GM18517 (cell line): ENCODE results near the gene SKOR2.
"Not testable (repeated sequence)": the region's sequence is repeated elsewhere in the genome, so short reads cannot be mapped to it uniquely, and the experiment has no call there.

ENCODE experiments used
- ATAC-seq: cut with Tn5 transposase; IDR thresholded peaks from one replicate; pipeline ENCODE4 v1.9.1; 2021; ENCODE audit warnings: mild to moderate bottlenecking, moderate library complexity; ENCODE audit not compliant: unreplicated experiment

SKOR2 gene

GRCh38 chr18:47203626-47204464 lies 47.6 kb downstream of the SKOR2 start:
- no peak for ATAC-seq

GRCh38 chr18:47195961-47196360 lies 55.5 kb downstream of the SKOR2 start:
- not testable (repeated sequence) for ATAC-seq

GRCh38 chr18:47191961-47192360 lies 59.5 kb downstream of the SKOR2 start:
- no peak for ATAC-seq

GRCh38 chr18:47187721-47188120 lies 63.7 kb downstream of the SKOR2 start:
- ATAC-seq, result no peak

- ATAC-seq, result no peak
Observed at GRCh38 chr18:47184419-47185050, 66.9 kb downstream of the SKOR2 start.

- ATAC-seq, result not testable (repeated sequence)
Observed at GRCh38 chr18:47182156-47182555, 69.3 kb downstream of the SKOR2 start.

- ATAC-seq, result no peak
Observed at GRCh38 chr18:47180765-47181164, 70.7 kb downstream of the SKOR2 start.

- ATAC-seq, result no peak
Observed at GRCh38 chr18:47179520-47179919, 71.9 kb downstream of the SKOR2 start.

- ATAC-seq, result peak; percentile 66
Observed at GRCh38 chr18:47175898-47176575, 75.4 kb downstream of the SKOR2 start, which contains the start of gene IER3IP1. TSS of gene IER3IP1 (minus strand) at chr18:47176364. CDS start at chr18:47176277, 87 bp downstream.

- no peak for ATAC-seq
Observed at GRCh38 chr18:47175283-47175897, 76.1 kb downstream of the SKOR2 start.

- ATAC-seq, result no peak
Observed at GRCh38 chr18:47174545-47175116, 76.8 kb downstream of the SKOR2 start.

- ATAC-seq, result no peak
Observed at GRCh38 chr18:47172476-47172875, 79.0 kb downstream of the SKOR2 start.

GRCh38 chr18:47168913-47169312 lies 82.5 kb downstream of the SKOR2 start:
- no peak for ATAC-seq

GRCh38 chr18:47168509-47168908 lies 83.0 kb downstream of the SKOR2 start:
- no peak for ATAC-seq

GRCh38 chr18:47166294-47166693 lies 85.2 kb downstream of the SKOR2 start:
- no peak for ATAC-seq

GRCh38 chr18:47163241-47163640 lies 88.2 kb downstream of the SKOR2 start:
- peak; percentile 73 for ATAC-seq

- ATAC-seq, result no peak
Observed at GRCh38 chr18:47160256-47160655, 91.2 kb downstream of the SKOR2 start.

- ATAC-seq, result not testable (repeated sequence)
Observed at GRCh38 chr18:47158404-47158803, 93.1 kb downstream of the SKOR2 start.
